Measurements from ENCODE around the gene RBP4.

DNA sequence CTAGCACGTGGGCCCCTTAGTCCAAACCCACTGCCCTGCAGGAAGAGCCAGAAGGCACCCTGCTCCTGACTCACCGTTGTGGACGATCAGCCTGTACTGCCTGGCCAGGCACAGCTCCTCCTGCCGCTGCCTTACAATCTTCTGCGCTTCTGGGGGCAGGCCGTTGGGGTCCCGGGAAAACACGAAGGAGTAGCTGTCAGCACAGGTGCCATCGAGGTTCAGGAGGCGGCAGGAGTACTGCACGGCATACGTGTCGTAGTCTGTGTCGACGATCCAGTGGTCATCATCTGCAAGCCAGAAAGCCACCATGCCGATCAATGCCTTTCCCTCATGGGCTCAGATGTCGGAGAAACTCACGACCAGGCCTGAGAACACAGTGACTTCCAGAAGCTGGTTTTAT is 7.3 kb downstream of the RBP4 start:
- TF ChIP-seq POLR2AphosphoS5 (IDR thresholded peaks at IDR 0.05) = no peak
- TF ChIP-seq, protein P1, sequence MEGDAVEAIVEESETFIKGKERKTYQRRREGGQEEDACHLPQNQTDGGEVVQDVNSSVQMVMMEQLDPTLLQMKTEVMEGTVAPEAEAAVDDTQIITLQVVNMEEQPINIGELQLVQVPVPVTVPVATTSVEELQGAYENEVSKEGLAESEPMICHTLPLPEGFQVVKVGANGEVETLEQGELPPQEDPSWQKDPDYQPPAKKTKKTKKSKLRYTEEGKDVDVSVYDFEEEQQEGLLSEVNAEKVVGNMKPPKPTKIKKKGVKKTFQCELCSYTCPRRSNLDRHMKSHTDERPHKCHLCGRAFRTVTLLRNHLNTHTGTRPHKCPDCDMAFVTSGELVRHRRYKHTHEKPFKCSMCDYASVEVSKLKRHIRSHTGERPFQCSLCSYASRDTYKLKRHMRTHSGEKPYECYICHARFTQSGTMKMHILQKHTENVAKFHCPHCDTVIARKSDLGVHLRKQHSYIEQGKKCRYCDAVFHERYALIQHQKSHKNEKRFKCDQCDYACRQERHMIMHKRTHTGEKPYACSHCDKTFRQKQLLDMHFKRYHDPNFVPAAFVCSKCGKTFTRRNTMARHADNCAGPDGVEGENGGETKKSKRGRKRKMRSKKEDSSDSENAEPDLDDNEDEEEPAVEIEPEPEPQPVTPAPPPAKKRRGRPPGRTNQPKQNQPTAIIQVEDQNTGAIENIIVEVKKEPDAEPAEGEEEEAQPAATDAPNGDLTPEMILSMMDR (IDR thresholded peaks at IDR 0.05) = no peak
